Measurements from ENCODE around the gene PCOLCE2.

DNA sequence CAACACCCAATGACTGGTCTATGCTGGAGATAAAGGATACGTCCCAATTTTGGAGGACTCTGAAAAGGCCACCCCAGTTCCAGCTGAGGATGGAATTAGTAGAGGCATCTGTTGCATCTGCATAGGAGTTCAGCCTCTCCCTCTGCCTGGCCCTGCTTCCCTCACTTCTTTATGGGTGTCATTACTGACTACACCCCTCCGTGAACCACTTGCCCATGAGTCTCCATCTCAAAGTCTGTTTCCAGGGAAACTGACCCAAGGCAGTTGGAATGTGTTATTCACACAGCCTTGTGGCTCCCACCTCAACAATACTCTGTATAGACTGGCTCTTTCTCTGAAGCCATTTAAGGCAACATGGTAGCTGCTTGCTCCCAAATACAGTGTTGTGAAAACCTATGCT is 21.4 kb upstream of the PCOLCE2 start:
- TF ChIP-seq, protein P1, sequence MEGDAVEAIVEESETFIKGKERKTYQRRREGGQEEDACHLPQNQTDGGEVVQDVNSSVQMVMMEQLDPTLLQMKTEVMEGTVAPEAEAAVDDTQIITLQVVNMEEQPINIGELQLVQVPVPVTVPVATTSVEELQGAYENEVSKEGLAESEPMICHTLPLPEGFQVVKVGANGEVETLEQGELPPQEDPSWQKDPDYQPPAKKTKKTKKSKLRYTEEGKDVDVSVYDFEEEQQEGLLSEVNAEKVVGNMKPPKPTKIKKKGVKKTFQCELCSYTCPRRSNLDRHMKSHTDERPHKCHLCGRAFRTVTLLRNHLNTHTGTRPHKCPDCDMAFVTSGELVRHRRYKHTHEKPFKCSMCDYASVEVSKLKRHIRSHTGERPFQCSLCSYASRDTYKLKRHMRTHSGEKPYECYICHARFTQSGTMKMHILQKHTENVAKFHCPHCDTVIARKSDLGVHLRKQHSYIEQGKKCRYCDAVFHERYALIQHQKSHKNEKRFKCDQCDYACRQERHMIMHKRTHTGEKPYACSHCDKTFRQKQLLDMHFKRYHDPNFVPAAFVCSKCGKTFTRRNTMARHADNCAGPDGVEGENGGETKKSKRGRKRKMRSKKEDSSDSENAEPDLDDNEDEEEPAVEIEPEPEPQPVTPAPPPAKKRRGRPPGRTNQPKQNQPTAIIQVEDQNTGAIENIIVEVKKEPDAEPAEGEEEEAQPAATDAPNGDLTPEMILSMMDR (IDR thresholded peaks at IDR 0.05), result no peak
- no peak for TF ChIP-seq POLR2AphosphoS5 (IDR thresholded peaks at IDR 0.05)
- no peak for TF ChIP-seq POLR2A (IDR thresholded peaks at IDR 0.05)
- TF ChIP-seq EP300 (IDR thresholded peaks at IDR 0.05; ENCODE audit: low read depth), result no peak

Measured in transverse colon (tissue), 4 donors.